ENCODE measurements around the gene GALR3. TPM values are rescaled to one million over a fixed set of nuclear protein-coding genes. Genes with fewer than 3 reads are reported as not detected.

The GALR3 gene
- total RNA-seq, result not detected in 2 replicates

GRCh38 chr22:37823134-37823985, at the start of gene GALR3:
GALR3 (plus strand) TSS chr22:37823382; CDS start chr22:37823407, 25 bp downstream.

DNA sequence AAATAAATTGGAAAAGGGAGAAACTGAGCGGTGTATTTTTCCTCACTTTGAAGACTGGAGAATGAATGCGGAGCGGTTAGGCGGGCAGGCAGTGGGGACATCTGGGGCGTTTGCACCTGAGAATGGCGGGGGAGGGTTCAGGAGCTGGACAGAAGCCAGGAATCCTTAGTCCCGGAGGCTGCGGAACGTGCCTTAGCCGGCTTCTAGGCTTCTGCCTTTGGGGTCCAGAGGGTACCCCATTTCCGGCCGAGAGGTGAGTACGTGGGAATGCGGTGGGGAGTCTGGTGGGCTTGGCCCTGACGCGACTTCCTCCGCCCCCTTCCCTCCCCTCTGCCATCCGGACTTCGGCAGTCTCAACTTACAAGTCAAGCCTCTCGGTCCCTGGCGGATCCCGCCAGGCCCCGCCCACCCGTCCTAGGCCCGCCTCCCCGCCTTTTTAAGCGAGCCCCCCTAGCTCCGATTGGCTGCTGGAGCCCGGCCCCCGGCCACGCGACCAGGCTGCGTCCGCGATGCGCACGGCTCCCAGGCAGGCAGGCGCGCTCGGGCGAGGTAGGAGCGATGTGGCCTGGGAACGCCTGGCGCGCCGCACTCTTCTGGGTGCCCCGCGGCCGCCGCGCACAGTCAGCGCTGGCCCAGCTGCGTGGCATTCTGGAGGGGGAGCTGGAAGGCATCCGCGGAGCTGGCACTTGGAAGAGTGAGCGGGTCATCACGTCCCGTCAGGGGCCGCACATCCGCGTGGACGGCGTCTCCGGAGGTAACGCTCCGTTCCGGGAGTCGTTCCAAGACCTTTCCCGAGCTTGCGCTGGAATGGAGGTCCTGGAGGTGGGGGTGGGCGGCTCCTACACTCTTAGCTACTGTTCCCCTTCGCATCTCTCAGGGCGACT, 15.5 kb upstream of the GALR3 start, which contains the start of gene GCAT:
Gene GCAT (plus strand): TSS at position 525 of the 884 bp plus-strand sequence. CDS start 34 bp downstream, at position 559.

GRCh38 chr22:37849089-37849751, 26.0 kb downstream of the GALR3 start, which contains the start of gene EIF3L:
EIF3L (plus strand) TSS chr22:37849419; CDS start chr22:37849450, 31 bp downstream.

Small RNAs within 50 kb of the gene (small RNA-seq; reads per million reads assigned to genes)
- gene MIR659, result 4.8 reads per million, percentile 77 among the genes with 10 or more reads in this experiment

Other genes starting within 250 kb of the GALR3 start
- gene LGALS2, start 243.3 kb upstream of the GALR3 start, total RNA-seq, result not detected in 2 replicates
- gene GGA1, start 214.5 kb upstream of the GALR3 start, total RNA-seq, result 34.5 and 43.8 TPM in 2 replicates
- gene SH3BP1, start 183.7 kb upstream of the GALR3 start, total RNA-seq, result 4.0 and 5.4 TPM in 2 replicates
- 4.6 and 5.5 TPM in 2 replicates for gene PDXP, start 164.7 kb upstream of the GALR3 start, total RNA-seq
- 3,488 and 6,007 TPM in 2 replicates for gene LGALS1, start 147.7 kb upstream of the GALR3 start, total RNA-seq
- 9.6 and 13.8 TPM in 2 replicates for gene NOL12, start 137.0 kb upstream of the GALR3 start, total RNA-seq
- gene TRIOBP, start 126.3 kb upstream of the GALR3 start, total RNA-seq, result 103 and 138 TPM in 2 replicates
- 20.6 and 21.0 TPM in 2 replicates for gene GCAT, start 15.4 kb upstream of the GALR3 start, total RNA-seq
- gene ANKRD54, start 21.0 kb downstream of the GALR3 start, total RNA-seq, result 27.9 and 39.4 TPM in 2 replicates
- 376 and 379 TPM in 2 replicates for gene EIF3L, start 26.0 kb downstream of the GALR3 start, total RNA-seq
- 60.8 and 84.4 TPM in 2 replicates for gene MICALL1, start 82.9 kb downstream of the GALR3 start, total RNA-seq
- gene C22orf23, start 130.2 kb downstream of the GALR3 start, total RNA-seq, result 0.24 and 0.65 TPM in 2 replicates
- 11.4 and 13.7 TPM in 2 replicates for gene POLR2F, start 130.3 kb downstream of the GALR3 start, total RNA-seq
- gene SOX10, start 161.2 kb downstream of the GALR3 start, total RNA-seq, result not detected in 2 replicates
- 9.7 and 10.2 TPM in 2 replicates for gene PICK1, start 234.0 kb downstream of the GALR3 start, total RNA-seq